Osteoblast (primary cell): ENCODE results near the gene SPAM1. TPM values are rescaled to one million over a fixed set of nuclear protein-coding genes. Genes with fewer than 3 reads are reported as not detected.

ENCODE experiments used
- DNase-seq: peaks from one replicate; pipeline ENCODE4 v3.0.0; 2011; ENCODE audit warnings: low spot score, mixed read lengths; ENCODE audit not compliant: insufficient read length; ENCODE audit errors: missing footprints
- H2AFZ ChIP-seq: 2 replicates; pipeline ENCODE4 v1.6.0; 2011; ENCODE audit warnings: mild to moderate bottlenecking, low read length
- H3K27ac ChIP-seq: 2 replicates; pipeline ENCODE4 v1.5.1; 2011; ENCODE audit warnings: mild to moderate bottlenecking, low read depth, low read length, moderate library complexity
- H3K27me3 ChIP-seq: 2 replicates; pipeline ENCODE4 v1.6.0; 2012; ENCODE audit warnings: mild to moderate bottlenecking, control low read depth, inconsistent platforms, low read length, moderate library complexity; ENCODE audit not compliant: insufficient read depth
- H3K36me3 ChIP-seq: 2 replicates; pipeline ENCODE4 v1.5.1; 2011; ENCODE audit warnings: mild to moderate bottlenecking, low read length, control low read depth, moderate library complexity; ENCODE audit not compliant: insufficient read depth
- H3K4me1 ChIP-seq: 2 replicates; pipeline ENCODE4 v1.5.1; 2011; ENCODE audit warnings: mild to moderate bottlenecking, low read length, control low read depth, moderate library complexity; ENCODE audit not compliant: insufficient read depth
- H3K4me2 ChIP-seq: 2 replicates; pipeline ENCODE4 v1.6.0; 2011; ENCODE audit warnings: mild to moderate bottlenecking, low read length; ENCODE audit not compliant: insufficient read depth
- H3K4me3 ChIP-seq: fragments of 200-600 bp; sonication (generic); 3 replicates; pipeline ENCODE4 v1.5.1; 2012; ENCODE audit warnings: mild to moderate bottlenecking, low read length, inconsistent platforms; ENCODE audit not compliant: insufficient read depth
- H3K79me2 ChIP-seq: 2 replicates; pipeline ENCODE4 v1.6.0; 2012; ENCODE audit warnings: mild to moderate bottlenecking, low read length, control low read depth, inconsistent platforms; ENCODE audit not compliant: insufficient read depth
- H3K9me3 ChIP-seq: 2 replicates; pipeline ENCODE4 v1.5.1; 2011; ENCODE audit warnings: low read depth, low read length, control low read depth
- H4K20me1 ChIP-seq: 2 replicates; pipeline ENCODE4 v1.6.0; 2012; ENCODE audit warnings: mild to moderate bottlenecking, low read length, control low read depth; ENCODE audit not compliant: insufficient read depth
- CTCF ChIP-seq: IDR thresholded peaks from 2 replicates; pipeline ENCODE4 v1.5.1; 2011; ENCODE audit warnings: mild to moderate bottlenecking, low read depth, low read length, moderate library complexity; ENCODE audit errors: extremely low read depth
- total RNA-seq: library from RNA; depleted of rRNA; stranded (reverse); fragments of >200 nt; gene quantifications from 2 replicates; pipeline ENCODE4 v1.2.3, GENCODE V29; 2012

SPAM1 gene
- total RNA-seq, 1 donor: not detected

DNA sequence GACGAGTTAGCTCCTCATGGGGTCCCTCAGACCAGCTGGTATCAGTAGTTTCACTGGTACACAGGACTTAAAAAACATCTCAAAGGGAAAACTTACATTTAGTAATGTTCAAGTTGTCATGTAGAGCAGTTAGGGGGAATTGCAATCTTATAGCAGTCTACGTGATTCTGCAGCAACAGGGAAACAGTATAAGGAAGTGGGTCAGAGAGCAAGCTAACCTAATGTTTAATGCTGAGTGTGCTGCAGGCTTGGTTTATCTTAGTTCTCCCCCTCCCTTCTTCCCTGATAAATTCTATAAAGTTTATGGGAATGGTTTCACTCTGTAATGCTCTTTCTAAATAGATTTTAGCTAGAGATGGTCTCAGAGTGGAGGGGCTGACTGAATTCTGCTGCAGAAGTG is 11.3 kb downstream of the SPAM1 start:
- no peak overlapping the region for H2AFZ ChIP-seq
- no peak for DNase-seq
- H3K4me1 ChIP-seq: no peaks in the 10 kb centered on the region
- H3K4me2 ChIP-seq: no peak overlapping the region
- no peak overlapping the region for H3K4me3 ChIP-seq
- H4K20me1 ChIP-seq: no peaks in the 10 kb centered on the region
- TF ChIP-seq CTCF: no peak
- H3K27me3 ChIP-seq: no peaks in the 10 kb centered on the region
- H3K9me3 ChIP-seq: no peaks in the 10 kb centered on the region
- H3K36me3 ChIP-seq: no peaks in the 10 kb centered on the region
- H3K79me2 ChIP-seq: no peaks in the 10 kb centered on the region
- no peak overlapping the region for H3K27ac ChIP-seq

DNA sequence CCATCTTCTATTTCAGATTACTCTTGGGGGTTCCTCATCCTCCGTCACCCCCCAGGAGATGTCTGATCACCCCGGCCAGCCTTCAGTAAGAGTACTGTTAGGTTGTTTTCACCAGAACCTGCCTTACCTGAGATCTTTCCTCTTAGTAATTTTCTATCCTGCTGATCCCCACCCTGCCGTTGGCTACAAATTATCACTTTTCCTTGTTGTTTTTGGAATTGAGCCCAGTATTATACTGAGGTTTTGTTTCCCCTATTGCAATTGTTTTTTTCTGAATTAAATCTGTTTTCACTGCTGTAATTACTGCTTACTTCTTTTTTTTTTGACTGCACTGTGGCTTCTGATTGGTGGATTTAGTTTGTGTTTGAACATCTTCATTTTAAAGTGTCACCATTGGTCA is 14.7 kb downstream of the SPAM1 start:
- H2AFZ ChIP-seq: no peak overlapping the region
- H3K4me3 ChIP-seq: no peak overlapping the region
- no peaks in the 10 kb centered on the region for H3K9me3 ChIP-seq
- no peak for DNase-seq
- no peak for TF ChIP-seq CTCF
- no peak overlapping the region for H3K4me2 ChIP-seq
- no peaks in the 10 kb centered on the region for H3K4me1 ChIP-seq
- no peaks in the 10 kb centered on the region for H3K79me2 ChIP-seq
- no peaks in the 10 kb centered on the region for H3K36me3 ChIP-seq
- no peaks in the 10 kb centered on the region for H4K20me1 ChIP-seq
- no peak overlapping the region for H3K27ac ChIP-seq
- no peaks in the 10 kb centered on the region for H3K27me3 ChIP-seq

DNA sequence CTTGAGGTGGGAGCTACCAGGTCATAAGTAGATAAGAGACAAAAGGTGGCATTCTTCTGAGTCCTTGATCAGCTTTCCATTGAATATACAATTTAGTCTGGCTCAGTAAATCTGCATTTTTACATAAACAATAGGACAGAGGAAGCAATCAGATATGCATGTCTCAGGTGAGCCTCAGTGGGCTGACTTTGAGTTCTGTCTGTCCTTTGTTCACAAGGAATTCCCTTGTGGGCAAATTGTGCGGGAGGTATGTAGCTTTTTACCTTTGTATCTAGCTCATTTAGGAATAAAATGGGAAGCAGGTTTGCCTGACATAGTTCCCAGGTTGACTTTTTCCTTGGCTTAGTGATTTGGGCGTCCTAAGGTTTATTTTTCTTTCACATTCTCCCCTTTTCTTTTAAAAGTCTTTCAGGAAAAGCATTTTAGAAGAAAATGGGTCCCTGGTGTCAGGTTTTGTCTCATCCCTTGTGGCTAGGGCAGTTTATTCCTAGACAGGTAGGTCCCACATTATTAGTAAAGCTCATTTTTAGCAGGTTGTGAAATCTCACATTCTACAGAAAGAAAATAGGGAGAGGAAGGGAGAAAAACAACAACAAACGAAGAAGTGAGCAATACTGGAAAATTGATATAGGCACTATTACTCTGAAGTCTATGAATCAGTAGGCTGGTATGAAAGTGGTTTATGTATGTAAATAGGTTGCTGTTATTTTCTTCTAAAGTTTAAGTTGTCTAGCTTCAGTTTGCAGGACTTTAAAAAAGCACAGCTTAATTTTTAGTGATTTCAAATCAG is 16.5 kb downstream of the SPAM1 start:
- no peaks in the 10 kb centered on the region for H3K4me1 ChIP-seq
- no peaks in the 10 kb centered on the region for H3K79me2 ChIP-seq
- no peaks in the 10 kb centered on the region for H4K20me1 ChIP-seq
- no peaks in the 10 kb centered on the region for H3K9me3 ChIP-seq
- no peaks in the 10 kb centered on the region for H3K36me3 ChIP-seq
- no peak overlapping the region for H2AFZ ChIP-seq
- H3K27ac ChIP-seq: no peak overlapping the region
- H3K4me3 ChIP-seq: no peak overlapping the region
- H3K27me3 ChIP-seq: no peaks in the 10 kb centered on the region
- DNase-seq: no peak
- H3K4me2 ChIP-seq: no peak overlapping the region
- TF ChIP-seq CTCF: no peak

GRCh38 chr7:123944395-123944794 is 19.4 kb downstream of the SPAM1 start:
- no peaks in the 10 kb centered on the region for H3K9me3 ChIP-seq
- H3K4me3 ChIP-seq: no peak overlapping the region
- no peaks in the 10 kb centered on the region for H3K4me1 ChIP-seq
- H3K4me2 ChIP-seq: no peak overlapping the region
- no peak overlapping the region for H2AFZ ChIP-seq
- H4K20me1 ChIP-seq: no peaks in the 10 kb centered on the region
- H3K27ac ChIP-seq: no peak overlapping the region
- no peak for DNase-seq
- TF ChIP-seq CTCF: no peak
- no peaks in the 10 kb centered on the region for H3K36me3 ChIP-seq
- H3K79me2 ChIP-seq: no peaks in the 10 kb centered on the region
- no peaks in the 10 kb centered on the region for H3K27me3 ChIP-seq
